Activated T-cell treated with anti-CD3 and anti-CD28 coated beads for 24 hours (primary cell): ENCODE measurements around the gene SAMD4B.
"Not testable (repeated sequence)": the region's sequence is repeated elsewhere in the genome, so short reads cannot be mapped to it uniquely, and the experiment has no call there.

Source experiments
- DNase-seq: peaks from one replicate; pipeline ENCODE4 v3.0.0-alpha.2; 2020; ENCODE audit warnings: low read depth

SAMD4B gene, protein sequence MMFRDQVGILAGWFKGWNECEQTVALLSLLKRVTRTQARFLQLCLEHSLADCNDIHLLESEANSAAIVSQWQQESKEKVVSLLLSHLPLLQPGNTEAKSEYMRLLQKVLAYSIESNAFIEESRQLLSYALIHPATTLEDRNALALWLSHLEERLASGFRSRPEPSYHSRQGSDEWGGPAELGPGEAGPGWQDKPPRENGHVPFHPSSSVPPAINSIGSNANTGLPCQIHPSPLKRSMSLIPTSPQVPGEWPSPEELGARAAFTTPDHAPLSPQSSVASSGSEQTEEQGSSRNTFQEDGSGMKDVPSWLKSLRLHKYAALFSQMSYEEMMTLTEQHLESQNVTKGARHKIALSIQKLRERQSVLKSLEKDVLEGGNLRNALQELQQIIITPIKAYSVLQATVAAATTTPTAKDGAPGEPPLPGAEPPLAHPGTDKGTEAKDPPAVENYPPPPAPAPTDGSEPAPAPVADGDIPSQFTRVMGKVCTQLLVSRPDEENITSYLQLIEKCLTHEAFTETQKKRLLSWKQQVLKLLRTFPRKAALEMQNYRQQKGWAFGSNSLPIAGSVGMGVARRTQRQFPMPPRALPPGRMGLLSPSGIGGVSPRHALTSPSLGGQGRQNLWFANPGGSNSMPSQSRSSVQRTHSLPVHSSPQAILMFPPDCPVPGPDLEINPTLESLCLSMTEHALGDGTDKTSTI

DNA sequence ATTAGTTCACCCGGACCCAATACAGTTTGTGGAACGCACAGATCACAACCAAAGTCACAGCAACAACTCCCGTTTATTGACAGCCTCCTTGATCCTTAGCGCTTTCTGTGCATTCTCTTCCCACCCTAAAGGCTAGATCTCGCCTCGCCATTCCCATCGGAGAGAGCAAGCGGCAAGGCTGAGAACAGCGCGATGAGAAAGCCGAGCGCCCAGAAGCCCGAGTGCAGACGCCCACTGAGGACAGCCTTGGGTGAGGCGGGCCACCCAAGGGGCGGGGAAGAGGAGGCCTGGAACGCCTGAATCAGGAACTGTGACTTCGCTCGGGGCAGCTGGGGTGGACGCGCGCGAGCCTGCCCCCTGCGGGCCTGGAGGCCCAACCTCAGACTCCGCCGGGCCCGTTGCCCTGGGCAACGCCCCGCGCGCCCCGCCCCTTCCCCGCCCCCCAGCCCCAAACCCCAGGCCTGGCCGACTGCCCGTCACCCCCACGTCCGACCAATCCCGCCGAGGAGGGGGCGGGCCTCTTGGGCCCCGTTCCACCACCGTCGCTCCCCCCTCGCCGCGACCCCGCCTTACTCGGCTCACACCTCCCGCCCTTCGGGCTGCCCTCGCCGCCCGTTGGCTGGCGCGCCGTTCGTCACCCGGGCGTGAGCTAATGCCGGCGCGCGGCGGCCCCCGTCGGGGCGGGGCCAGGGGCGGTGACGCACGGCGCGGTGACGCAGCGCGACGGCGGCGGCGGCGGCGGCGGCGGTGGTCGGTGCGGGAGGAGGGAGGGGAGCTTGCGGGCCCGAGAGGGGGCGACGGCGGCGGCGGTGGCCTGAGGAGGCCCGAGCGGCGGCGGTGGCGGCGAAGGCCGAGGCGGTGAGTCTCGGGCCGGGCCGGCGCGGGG, at the start of gene SAMD4B:
SAMD4B (plus strand) TSS at position 703 of the 886 bp plus-strand sequence. CDS start 14,473 bp downstream, outside the sequence.
- peak; percentile 99 for DNase-seq

DNA sequence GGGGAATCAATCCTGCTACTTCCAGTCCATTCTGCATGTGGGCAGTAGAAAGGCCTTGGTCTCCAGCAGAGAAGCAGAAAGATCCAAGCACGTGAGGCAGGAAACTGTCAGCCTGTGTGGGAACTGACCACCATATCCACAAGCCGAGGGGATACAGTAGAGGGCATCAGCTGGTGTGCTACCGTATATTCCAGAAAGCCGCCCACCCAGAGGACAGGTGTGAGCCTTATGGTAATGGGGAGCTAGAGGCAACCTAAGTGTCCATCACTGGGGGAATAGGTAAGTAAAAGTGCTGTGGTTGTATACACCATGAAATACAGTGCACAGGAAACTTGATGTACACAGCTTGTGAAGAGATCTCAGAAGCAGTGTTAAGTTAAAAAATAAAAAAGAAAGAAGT, 48.8 kb upstream of the SAMD4B start:
- DNase-seq, result no peak

DNA sequence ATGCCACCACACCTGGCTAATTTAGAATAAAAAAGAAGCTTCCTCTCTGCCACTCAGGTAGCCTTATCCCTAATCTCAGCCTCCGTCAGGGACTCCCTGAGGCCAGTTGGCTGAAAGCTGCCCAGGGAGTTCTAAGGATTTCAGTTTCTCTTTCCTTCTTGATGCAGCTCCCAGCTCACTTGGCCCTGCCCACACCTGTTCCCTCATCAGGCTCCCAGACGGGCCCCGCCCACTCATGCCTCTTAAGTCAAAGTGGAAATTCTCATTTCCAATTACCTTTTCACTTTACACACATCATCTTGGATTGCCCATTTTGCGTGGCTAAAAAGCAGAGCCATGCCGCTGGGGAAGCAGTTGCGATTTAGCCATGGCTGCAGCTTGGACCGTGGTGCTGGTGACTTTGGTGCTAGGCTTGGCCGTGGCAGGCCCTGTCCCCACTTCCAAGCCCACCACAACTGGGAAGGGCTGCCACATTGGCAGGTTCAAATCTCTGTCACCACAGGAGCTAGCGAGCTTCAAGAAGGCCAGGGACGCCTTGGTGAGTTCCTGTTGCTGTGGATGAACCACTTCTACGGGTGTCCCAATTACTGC, 46.1 kb upstream of the SAMD4B start, which contains the start of gene IFNL1:
IFNL1 (plus strand) TSS at position 353 of the 591 bp plus-strand sequence; CDS start at position 368, 15 bp downstream.
- DNase-seq, result no peak

DNA sequence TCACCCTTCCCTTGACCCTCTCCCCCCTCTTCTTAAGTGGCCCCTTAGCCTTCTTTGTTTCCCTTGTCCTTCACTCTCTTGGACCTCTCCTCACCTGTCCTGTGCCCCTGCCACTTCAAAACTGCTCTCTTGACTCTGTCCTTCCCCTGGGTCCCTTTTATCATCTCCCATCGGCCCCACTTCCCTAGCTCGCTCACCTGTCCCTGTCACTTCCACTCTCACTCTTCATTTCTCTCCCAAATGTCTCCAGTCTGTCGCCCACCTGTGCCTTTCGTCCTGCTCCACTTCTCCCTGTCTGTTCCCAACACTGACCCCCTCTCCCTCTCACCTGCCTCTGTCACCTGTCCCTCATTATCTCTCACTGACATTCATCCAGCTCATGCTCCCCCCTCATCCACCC, 45.3 kb upstream of the SAMD4B start:
- DNase-seq, result no peak

DNA sequence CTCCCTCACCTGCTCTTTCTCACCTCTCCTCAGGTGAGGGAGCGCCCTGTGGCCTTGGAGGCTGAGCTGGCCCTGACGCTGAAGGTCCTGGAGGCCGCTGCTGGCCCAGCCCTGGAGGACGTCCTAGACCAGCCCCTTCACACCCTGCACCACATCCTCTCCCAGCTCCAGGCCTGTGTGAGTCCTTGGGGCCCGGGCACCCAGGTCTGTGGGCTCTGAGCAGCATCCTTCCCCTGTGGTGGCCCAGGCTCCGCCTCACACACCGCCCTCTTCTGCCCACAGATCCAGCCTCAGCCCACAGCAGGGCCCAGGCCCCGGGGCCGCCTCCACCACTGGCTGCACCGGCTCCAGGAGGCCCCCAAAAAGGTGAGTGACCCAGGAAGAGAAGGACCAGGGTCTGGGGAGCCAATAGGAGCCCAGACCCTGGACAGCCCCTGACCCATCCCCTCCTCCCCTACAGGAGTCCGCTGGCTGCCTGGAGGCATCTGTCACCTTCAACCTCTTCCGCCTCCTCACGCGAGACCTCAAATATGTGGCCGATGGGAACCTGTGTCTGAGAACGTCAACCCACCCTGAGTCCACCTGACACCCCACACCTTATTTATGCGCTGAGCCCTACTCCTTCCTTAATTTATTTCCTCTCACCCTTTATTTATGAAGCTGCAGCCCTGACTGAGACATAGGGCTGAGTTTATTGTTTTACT, 44.1 kb upstream of the SAMD4B start:
- DNase-seq, result peak; percentile 25

DNA sequence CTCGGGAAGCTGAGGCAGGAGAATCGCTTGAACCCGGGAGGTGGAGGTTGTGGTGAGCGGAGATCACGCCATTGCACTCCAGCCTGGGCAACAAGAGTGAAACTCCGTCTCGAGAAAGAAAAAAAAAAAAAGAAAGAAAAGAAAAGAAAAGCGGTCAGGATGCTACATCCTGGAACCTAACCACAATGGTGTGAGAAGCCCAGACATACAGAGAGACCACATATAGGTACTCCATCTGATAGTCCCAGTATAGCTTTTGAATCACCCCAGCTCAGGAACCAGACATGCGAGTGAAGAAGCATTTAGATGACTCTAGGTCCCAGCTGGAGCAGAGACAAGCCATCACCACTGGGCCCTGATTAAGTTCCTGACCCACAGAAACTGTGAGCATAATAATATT, 42.8 kb upstream of the SAMD4B start:
- no peak for DNase-seq

DNA sequence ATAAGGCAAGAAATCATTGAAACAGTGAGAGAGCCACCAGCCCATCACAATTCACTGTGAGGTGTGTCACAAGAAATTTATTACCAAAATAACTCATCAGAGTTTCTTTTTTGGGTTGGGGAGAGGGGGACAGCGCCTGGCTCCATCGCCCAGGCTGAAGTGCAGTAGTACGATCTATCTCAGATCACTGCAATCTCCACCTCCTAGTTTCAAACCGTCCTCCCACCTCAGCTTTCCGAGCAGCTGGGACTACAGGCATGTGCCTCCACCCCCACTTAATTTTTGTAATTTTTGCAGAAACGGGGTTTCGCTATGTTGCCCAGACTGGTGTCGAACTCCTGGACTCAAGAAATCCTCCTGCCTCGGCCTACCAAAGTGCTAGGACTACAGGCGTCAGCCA, 42.4 kb upstream of the SAMD4B start:
- no peak for DNase-seq

DNA sequence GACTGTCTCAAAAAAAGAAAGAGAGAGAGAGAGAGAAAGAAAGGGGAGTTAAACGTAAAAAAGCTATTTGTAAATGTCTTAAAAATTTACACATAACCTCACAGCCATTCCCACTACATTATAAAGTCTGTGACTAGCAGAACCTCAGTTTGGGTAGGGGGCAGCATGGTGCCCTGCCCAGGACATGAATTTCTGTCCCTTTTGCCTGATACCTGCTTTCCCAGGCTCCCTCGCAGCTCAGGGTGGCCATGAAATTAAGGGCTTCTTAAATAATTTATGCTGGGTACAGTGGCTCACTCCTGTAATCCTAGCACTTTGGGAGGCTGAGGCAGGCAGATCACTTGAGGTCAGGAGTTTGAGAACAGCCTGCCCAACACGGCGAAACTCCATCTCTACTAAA, 41.2 kb upstream of the SAMD4B start:
- DNase-seq, result no peak

DNA sequence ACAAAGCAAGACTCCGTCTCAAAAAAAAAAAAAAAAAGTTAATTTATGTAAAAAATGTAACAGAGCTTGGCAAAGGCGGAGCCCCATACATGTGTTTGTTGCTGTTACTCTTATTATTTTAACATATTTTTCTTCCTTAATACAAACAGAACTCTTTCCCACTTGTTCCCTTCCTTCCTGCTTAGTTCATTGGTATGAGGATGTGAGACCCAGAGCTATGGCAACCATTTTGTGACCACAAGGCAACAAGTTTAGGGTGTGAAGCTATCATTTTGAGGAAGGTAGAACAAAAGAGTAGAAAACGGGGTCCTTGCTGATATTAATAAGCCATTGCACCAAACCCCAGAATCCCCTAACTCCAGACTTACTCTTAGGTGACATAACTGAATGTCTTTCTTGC, 40.7 kb upstream of the SAMD4B start:
- no peak for DNase-seq

DNA sequence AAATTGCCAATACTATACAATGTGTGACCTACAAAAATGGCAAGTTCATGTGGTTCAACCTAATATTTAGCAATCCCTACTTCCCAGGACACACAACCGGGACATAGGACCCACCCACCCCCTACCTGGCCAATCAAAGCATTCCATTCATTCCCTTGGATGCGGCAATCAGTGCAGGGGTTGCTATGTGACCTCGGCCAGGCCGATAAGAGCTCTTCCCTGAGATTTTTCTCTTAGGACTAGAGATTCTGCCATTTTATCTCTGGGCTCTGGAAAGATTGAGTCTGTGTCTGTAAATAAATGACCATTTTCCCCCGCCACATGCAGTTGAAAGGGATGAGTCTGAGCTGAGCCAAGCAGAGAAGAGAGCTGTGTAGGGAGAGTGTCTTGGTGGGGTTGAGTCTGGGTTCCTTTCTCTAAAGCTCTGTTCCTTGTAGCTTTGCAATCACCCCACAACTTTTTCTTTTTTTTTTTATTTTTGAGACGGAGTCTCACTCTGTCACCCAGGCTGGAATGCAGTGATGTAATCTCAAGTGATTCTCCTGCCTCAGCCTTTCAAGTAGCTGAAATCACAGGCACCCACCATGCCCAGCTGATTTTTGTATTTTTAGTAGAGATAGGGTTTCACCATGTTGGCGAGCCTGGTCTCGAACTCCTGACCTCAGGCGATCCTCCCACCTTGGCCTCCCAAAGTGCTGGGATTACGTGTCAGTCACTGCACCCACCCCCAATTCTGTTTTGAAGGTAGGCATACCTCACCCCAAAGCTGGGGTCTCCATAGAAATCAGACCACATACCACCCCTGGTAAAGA, 38.6 kb upstream of the SAMD4B start:
- DNase-seq, result no peak

DNA sequence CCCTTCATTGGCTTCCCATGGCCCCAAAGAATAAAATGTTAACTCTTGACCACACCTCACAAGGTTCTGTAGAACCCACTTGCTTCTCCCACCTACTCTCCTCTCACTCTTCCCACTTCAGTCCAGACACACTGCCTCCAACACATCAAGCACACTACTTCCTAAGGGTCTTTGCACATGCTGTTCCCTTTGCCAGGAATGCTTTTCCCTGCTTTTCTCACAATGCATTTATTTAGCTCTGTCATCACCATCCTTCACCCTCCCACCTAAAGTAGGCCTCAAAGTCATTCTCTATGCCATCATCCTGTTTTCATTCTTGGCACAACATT, 38.1 kb upstream of the SAMD4B start:
- DNase-seq, result no peak

DNA sequence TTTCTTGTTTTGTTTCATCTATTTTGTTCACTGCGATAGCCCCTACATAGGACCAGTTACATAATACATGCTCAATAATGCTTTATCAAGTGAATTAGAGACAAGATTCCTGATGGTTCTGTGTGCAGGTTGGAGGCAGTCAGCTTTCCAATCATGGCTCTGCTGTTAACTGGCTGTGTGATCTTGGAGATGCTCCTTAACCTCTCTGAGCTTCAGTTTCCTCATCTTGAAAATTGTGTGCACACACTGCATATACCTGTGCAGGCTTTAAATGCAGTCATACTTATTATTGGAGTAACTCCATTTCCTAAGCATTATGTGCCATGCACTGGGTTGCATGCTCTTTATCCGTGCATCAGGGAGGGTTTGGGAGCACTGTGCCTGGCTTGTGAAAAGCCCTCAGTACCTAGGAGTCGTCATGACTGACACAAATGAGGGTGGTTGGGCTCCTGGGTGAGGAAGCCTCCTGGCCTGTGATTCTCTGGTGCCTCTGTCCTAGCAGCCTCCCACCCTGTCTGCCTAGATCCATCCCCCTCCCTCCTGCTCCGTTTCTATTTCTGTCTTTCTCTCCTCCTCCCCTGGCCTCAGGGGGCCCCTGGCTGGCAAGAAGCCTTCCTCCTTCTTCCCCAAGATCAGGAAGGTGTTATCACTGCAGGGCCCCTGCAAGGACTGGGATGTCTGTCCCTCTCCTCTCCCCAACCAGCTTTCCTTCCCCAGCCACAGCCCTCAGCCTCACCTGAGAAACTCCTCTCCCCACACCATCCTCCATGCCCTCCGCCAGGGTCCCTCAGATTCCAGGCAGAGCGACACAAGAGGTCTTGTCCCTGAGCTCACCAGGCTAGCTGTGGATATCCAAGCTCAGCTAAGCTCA, 37.3 kb upstream of the SAMD4B start:
- DNase-seq, result no peak

DNA sequence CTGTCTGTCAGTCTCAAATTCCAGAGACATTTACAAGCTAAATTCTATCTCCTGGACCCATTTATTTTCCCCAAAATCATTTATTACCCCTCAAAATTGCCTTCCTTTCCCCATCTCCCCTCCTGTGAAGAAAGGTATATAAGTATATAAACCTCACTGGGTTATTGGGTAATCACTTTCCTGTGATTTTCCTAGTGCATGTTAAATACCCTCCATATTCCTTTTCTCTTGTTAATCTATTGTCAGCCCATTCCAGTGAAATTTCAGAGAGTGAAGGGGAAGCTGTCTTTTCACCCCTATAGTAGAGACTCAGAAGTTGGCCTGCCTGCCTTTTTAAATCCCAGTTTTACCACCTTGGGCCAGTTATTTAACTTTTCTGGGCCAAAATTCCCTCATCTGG, 36.1 kb upstream of the SAMD4B start:
- no peak for DNase-seq

DNA sequence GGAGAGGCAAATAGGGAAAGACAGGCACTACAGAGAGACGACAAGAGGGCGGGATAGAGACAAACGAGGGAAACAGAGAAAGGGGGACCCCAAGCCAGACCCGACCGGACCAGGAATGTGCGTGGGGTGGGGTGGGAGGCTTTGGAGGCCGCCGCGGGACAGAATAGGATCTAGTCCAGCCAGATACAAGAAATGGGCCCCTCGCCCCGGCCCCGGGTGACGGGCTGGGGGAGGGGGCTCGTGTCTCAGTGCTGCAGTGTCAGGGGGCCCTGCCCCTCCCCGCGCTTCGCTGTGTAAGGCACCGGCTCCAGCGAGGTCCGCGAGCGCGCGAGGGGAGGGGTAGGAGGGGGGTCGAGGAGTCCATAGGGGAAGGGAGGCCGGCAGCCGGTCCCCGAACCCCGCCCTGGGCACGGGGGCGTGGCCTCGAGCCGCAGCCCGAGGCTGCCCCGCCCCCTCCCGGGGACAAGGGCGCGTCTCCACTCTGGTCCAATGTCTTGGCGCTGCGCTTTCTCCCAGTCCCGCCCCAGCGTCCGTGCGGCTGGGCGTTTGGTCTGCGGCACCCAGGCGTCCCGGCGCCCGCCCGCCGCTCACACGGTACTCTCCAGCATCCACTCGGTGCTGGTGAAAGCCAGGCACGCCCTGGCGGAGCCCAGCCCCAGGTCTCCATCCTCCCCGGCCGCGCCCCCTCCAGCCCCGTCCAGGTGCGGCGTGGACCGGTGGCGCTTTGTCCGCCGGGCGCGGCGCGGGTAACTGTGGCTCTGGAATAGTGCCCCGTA, 35.0 kb upstream of the SAMD4B start:
- no peak for DNase-seq

DNA sequence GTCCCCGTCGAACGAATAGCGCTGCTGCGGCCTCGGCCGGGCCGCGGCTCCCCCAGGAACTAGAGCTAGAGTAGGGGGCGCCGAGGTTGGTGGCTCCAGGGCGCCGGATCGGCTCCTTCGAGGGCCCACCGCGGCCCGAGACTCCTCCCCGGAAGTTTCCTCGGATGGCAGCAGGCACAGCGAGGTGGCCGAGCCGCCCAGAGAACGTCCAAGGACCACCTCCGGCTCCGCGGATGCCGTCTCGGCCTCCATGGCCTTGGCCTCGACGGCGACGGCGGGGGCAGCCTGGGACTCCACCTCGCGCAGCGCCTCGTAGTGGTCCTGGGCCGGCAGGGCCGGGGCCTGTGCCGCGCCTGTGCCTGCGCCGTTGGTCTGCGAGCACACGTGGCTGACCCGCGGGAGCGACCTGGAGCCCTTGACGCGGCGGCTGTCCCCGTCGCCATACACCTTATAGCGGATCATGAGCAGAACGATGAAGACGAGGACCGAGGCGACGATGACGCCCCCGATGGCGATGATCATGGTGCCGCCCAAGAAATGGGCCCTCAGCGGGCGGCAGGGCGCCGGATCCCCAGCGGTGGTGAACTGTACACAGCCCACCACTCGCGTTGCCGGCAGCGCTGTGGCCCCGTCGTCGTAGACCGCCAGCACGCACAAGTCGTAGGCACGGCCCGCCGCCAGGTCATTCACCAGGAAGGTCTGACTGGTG, 34.2 kb upstream of the SAMD4B start:
- DNase-seq, result no peak

DNA sequence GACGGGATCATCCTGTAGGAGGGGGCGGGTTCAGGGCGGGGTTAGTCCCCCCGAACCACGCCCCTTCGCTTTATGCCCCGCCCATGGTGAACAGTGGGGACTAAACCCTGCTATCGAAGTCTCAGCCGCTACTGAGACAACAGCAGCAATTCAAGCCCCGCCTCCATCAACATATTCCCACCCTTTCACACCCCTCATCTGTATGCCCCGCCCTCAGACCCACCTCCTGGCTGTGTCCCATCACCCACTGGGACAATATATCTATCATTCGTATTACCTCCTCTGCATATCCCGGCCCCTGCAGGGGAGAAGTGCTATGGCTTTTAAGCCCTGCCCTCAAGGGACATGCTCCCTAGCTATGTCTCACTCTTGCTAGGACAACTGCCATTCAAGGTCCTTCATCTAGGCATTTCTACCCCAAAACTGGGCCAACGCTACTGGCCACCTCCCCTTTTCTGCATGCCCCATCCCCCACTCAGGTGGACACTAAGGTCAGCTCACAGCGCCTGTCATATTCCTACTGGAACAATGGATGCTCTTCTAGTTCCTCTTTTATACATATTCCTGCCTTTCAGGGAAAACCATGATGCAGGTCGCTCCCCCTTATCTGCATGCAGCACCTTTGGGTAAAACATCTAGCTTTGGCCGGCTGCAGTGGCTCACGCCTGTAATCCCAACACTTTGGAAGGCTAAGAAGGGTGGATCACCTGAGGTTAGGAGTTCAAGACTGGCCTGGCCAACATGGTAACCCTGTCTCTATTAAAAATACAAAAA, 33.5 kb upstream of the SAMD4B start:
- DNase-seq, result no peak

DNA sequence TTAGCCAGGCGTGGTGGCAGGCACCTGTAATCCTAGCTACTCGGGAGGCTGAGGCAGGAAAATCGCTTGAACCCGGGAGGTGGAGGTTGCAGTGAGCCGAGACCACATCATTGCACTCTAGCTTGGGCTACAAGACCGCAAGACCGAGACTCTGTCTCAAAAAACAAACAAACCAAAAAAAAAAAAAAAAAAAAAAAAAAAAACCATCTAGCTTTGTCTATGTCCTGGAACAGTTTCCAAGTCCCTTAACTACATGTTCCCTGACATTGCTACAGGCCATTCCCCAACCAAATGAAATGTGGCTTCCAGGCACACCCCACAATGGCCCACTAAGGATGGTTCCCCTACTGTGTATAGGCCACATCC, 32.9 kb upstream of the SAMD4B start:
- not testable (repeated sequence) for DNase-seq
